H1 (cell line): ENCODE results near the gene KLHDC4. TPM values are rescaled to one million over a fixed set of nuclear protein-coding genes. Genes with fewer than 3 reads are reported as not detected.

Experiments
- RNF2 ChIP-seq: fragments of 200-900, 300-1000 bp; sonication (generic); IDR thresholded peaks from 2 replicates; pipeline ENCODE4 v1.7.1; 2016; ENCODE audit warnings: borderline replicate concordance, low read depth, mild to moderate bottlenecking, antibody characterized with exemption, low read length; ENCODE audit not compliant: poor library complexity, severe bottlenecking; ENCODE audit errors: missing control alignments
- SIRT6 ChIP-seq: IDR thresholded peaks from one replicate; pipeline ENCODE4 v1.7.1; 2012; ENCODE audit warnings: low read length, inconsistent platforms
- polyA plus RNA-seq, 7 experiments: library from polyadenylated mRNA; depleted of rRNA in 3 of 7; stranded (reverse) in 5 of 7; unstranded in 2 of 7; fragments of >200 nt in 5 of 7; fragments of 200-250 nt in 2 of 7; gene quantifications; 1 replicate in 5 of 7; 2 replicates in 1 of 7; 4 replicates in 1 of 7; pipeline versions ENCODE4 v1.2.1 to v1.2.3, GENCODE V29; 2011 to 2013; ENCODE audit warnings: missing spikeins in 2 of 7, mixed read lengths in 2 of 7
- total RNA-seq: library from RNA; stranded (reverse); fragmentation: NEBNext Ultra II Directional; extraction: Animal tissue kit (Norgen Biotek cat#: 25700); gene quantifications from 2 replicates; pipeline ENCODE4 v1.2.1, GENCODE V29; 2021

KLHDC4 gene
- total and polyA plus RNA-seq, 2 of the 8 experiments (the other 6 are each of a cell fraction or from before 2014, with no cell fraction given), result 23.7 to 63.9 TPM

DNA sequence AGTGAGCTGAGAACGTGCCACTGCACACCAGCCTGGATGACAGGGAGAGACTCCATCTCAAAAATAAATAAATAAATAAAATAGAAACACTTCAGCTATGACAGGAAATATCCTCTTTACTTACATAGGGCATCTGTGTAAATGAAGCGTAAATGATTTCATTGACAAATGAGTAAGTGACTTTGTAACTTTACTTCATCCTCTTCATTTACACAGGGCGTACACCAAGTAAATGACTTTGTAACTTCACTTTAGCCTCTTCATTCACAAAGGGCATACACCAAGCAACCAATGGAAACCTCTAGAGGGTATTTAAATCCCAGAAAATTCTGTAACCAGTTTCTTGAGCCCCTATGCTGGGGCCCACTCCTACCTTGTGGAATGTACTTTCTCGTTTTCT, 16.2 kb upstream of the KLHDC4 start (continued):
- TF ChIP-seq RNF2 (no peak), SIRT6 (no peak)
- TF ChIP-seq, all 59 proteins: peak for 0
